Measurements from ENCODE around the gene G6PD. TPM values are rescaled to one million over a fixed set of nuclear protein-coding genes. Genes with fewer than 3 reads are reported as not detected.
A peak's percentile ranks its signal among the peaks of the same experiment; 100 is the strongest.

The G6PD gene
- total RNA-seq, 1 experiment from 2014 or later, result 615 TPM

DNA sequence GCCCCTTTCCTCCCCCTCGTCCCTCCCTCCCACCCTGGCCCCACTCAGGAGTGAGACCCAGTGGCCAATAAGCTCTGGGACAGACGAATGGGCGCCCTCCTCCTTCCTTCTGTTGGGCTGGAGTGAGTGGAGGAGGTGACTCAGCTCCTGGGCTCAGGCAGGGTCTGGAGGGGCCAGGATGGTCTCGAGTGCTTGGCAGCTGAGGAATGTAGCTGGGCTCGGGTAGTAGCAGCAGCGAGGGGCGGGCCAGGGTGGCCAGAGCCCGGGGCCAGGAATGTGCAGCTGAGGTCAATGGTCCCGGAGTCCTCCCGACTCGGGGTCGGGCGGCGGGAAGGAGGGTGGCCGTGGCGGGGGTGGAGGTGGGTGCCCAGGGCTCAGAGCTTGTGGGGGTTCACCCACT lies 15.0 kb downstream of the G6PD start:
- ChIA-PET CTCF (interaction anchor here (0.6 kb wide), 1 partner anchor 13 kb away, joined by 6 read pairs; no protein-coding TSS in a partner anchor), POLR2A (interaction anchor here (1.1 kb wide), 1 partner anchor 42 kb away, joined by 4 read pairs; no protein-coding TSS in a partner anchor)
- Histone ChIP-seq H3K27me3 (ENCODE audit: control insufficient read depth, insufficient read depth, low read length) (no peaks in the 10 kb centered on the region), H3K4me3 (ENCODE audit: low read depth in 2 of 2, low read length in 2 of 2) (no peak overlapping the region), H3K27ac (ENCODE audit: low read length) (no peak overlapping the region), H3K36me3 (ENCODE audit: control insufficient read depth, insufficient read depth, low read length) (peaks cover 10% of the 10 kb centered on the region), H3K9me3 (ENCODE audit: control insufficient read depth, insufficient read depth, low read depth, low read length) (no peaks in the 10 kb centered on the region), H3K4me1 (ENCODE audit: control insufficient read depth, insufficient read depth, low read length) (peaks cover 19% of the 10 kb centered on the region)
- no peak for ATAC-seq
- in situ Hi-C loops (cut with HindIII; ENCODE audit: low pct_unique_long_range_greater_than_20kb, low sequenced_read_pairs), result no loop called here
- no peak for DNase-seq (ENCODE audit: low read depth, low spot score)
- TF ChIP-seq POLR2AphosphoS5 (IDR thresholded peaks at IDR 0.05; ENCODE audit: low read depth, low read length) (no peak), REST (IDR thresholded peaks at IDR 0.05; ENCODE audit: insufficient read depth in 1 of 2, low read depth in 2 of 2, low read length in 1 of 2) (no peak), TCF7L2 (IDR thresholded peaks at IDR 0.05; ENCODE audit: low read depth, low read length) (no peak), SIN3A (IDR thresholded peaks at IDR 0.05; ENCODE audit: borderline replicate concordance, insufficient read depth, low read depth, low read length) (no peak)
- TF ChIP-seq, protein P1, sequence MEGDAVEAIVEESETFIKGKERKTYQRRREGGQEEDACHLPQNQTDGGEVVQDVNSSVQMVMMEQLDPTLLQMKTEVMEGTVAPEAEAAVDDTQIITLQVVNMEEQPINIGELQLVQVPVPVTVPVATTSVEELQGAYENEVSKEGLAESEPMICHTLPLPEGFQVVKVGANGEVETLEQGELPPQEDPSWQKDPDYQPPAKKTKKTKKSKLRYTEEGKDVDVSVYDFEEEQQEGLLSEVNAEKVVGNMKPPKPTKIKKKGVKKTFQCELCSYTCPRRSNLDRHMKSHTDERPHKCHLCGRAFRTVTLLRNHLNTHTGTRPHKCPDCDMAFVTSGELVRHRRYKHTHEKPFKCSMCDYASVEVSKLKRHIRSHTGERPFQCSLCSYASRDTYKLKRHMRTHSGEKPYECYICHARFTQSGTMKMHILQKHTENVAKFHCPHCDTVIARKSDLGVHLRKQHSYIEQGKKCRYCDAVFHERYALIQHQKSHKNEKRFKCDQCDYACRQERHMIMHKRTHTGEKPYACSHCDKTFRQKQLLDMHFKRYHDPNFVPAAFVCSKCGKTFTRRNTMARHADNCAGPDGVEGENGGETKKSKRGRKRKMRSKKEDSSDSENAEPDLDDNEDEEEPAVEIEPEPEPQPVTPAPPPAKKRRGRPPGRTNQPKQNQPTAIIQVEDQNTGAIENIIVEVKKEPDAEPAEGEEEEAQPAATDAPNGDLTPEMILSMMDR (IDR thresholded peaks at IDR 0.05), result no peak
- no TSS peak for BruUV-seq (replicated peaks)
- intact Hi-C loops (cut with micrococcal nuclease; ENCODE audit: unreplicated experiment), result no loop called here

DNA sequence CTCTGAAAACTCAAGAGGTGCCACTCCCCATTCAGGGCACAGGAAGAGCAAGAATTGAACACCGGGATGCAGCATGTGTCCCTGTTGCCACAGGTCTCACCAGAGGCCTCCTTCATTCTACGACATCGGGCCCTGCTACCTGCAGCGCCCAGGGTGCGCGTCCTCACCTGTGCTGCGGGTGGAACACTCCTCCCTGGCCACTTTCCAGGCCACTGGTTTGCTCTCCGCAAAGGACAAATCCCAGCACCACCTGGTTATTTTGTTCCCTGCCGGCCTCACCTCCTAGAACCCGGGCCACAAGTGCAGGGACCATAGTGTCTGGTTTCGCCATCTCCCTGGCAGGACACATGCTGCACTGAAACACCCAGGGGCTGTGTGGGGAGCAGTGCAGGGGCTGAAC lies 16.4 kb downstream of the G6PD start:
- ATAC-seq (no peak), DNase-seq (ENCODE audit: low read depth, low spot score) (no peak)
- TF ChIP-seq, protein P1 (IDR thresholded peaks at IDR 0.05), result no peak
- TF ChIP-seq POLR2AphosphoS5 (IDR thresholded peaks at IDR 0.05; ENCODE audit: low read depth, low read length), result peak; percentile 29; the same call in 1 of the 2 replicates
- Histone ChIP-seq H3K4me3 (ENCODE audit: low read depth in 2 of 2, low read length in 2 of 2) (no peak overlapping the region), H3K27ac (ENCODE audit: low read length) (no peak overlapping the region), H3K9me3 (ENCODE audit: control insufficient read depth, insufficient read depth, low read depth, low read length) (no peaks in the 10 kb centered on the region), H3K4me1 (ENCODE audit: control insufficient read depth, insufficient read depth, low read length) (peaks cover 16% of the 10 kb centered on the region), H3K27me3 (ENCODE audit: control insufficient read depth, insufficient read depth, low read length) (no peaks in the 10 kb centered on the region), H3K36me3 (ENCODE audit: control insufficient read depth, insufficient read depth, low read length) (peaks cover 10% of the 10 kb centered on the region)
- ChIA-PET POLR2A (no interaction called here), CTCF (no interaction called here)
- intact Hi-C loops (cut with micrococcal nuclease; ENCODE audit: unreplicated experiment), result no loop called here
- BruUV-seq (replicated peaks), result no TSS peak
- in situ Hi-C loops (cut with HindIII; ENCODE audit: low pct_unique_long_range_greater_than_20kb, low sequenced_read_pairs), result no loop called here

Data from Panc1 (cell line).